K562 (cell line): ENCODE results near the gene ZNF787. TPM values are rescaled to one million over a fixed set of nuclear protein-coding genes. Genes with fewer than 3 reads are reported as not detected.

Experiments used
- ARID1B ChIP-seq: fragments of 450-650 bp; IDR thresholded peaks from 2 replicates; pipeline ENCODE4 v1.6.1; 2016; ENCODE audit warnings: antibody characterized with exemption, mild to moderate bottlenecking, inconsistent platforms
- ARNT ChIP-seq, 2 experiments: fragments of 450-650 bp; IDR thresholded peaks; 2 replicates each; pipeline ENCODE4 v1.6.1; 2016; ENCODE audit warnings: mild to moderate bottlenecking in 1 of 2
- CHCHD3 ChIP-seq: fragments of 250-450 bp; sonication (Bioruptor Pico); IDR thresholded peaks from 2 replicates; pipeline ENCODE4 v2.1.2; 2022; ENCODE audit warnings: mild to moderate bottlenecking
- CTCF ChIP-seq, 3 experiments: IDR thresholded peaks in 2 of 3; conservative IDR thresholded peaks in 1 of 3; 2 replicates each; pipeline ENCODE4 v1.5.1; 2011 to 2012; ENCODE audit warnings: low read length in 3 of 3, mild to moderate bottlenecking in 3 of 3, control low read depth in 2 of 3, improper control_type of control experiment in 1 of 3, inconsistent platforms in 1 of 3, low read depth in 1 of 3, mixed read lengths in 1 of 3, moderate library complexity in 1 of 3; ENCODE audit not compliant: insufficient read depth in 2 of 3
- E2F1 ChIP-seq: sonication (generic); formaldehyde crosslinking; IDR thresholded peaks from 2 replicates; pipeline ENCODE4 v1.8.1; 2023; ENCODE audit warnings: mild to moderate bottlenecking, missing genetic modification reagents, moderate library complexity
- LEF1 ChIP-seq: fragments of 450-650 bp; IDR thresholded peaks from 2 replicates; pipeline ENCODE4 v1.6.1; 2016; ENCODE audit warnings: mild to moderate bottlenecking
- MCM5 ChIP-seq: fragments of 450-650 bp; IDR thresholded peaks from 2 replicates; pipeline ENCODE4 v1.6.1; 2016; ENCODE audit warnings: low read depth
- MYBL2 ChIP-seq, 2 experiments: fragments of 450-650 bp in 1 of 2; sonication (generic) in 1 of 2; formaldehyde crosslinking in 1 of 2; IDR thresholded peaks; 2 replicates each; pipeline versions ENCODE4 v1.6.1 to v1.8.1; 2017 to 2022; ENCODE audit warnings: borderline replicate concordance in 1 of 2, inconsistent platforms in 1 of 2, low read depth in 1 of 2, mild to moderate bottlenecking in 1 of 2, missing genetic modification reagents in 1 of 2, moderate library complexity in 1 of 2
- NCOA4 ChIP-seq: fragments of 450-650 bp; IDR thresholded peaks from 2 replicates; pipeline ENCODE4 v1.6.1; 2018; ENCODE audit warnings: mild to moderate bottlenecking; ENCODE audit not compliant: partially characterized antibody
- RBM22 ChIP-seq: fragments of 200-400 bp; formaldehyde crosslinking; IDR thresholded peaks from 2 replicates; pipeline ENCODE4 v1.6.1; 2018; ENCODE audit warnings: low read length, low read depth; ENCODE audit not compliant: poor library complexity, severe bottlenecking
- SMAD2 ChIP-seq: fragments of 150-350 bp; IDR thresholded peaks from 2 replicates; pipeline ENCODE4 v1.6.1; 2014; ENCODE audit warnings: low read depth, mild to moderate bottlenecking, low read length
- SRSF9 ChIP-seq: fragments of 200-400 bp; formaldehyde crosslinking; IDR thresholded peaks from 2 replicates; pipeline ENCODE4 v1.6.1; 2017; ENCODE audit warnings: low read depth, low read length, borderline replicate concordance
- TEAD1 ChIP-seq, 2 experiments: fragments of 450-650 bp in 1 of 2; sonication (generic) in 1 of 2; formaldehyde crosslinking; IDR thresholded peaks; 2 replicates each; pipeline versions ENCODE4 v1.4.0 to v1.8.0; 2020 to 2022; ENCODE audit warnings: mild to moderate bottlenecking in 2 of 2, missing genetic modification reagents in 1 of 2
- UBTF ChIP-seq, 2 experiments: IDR thresholded peaks; 2 replicates each; pipeline ENCODE4 v1.6.1; 2012; ENCODE audit warnings: improper control_type of control experiment in 2 of 2, low read depth in 2 of 2, low read length in 2 of 2, borderline replicate concordance in 1 of 2
- ZNF197 ChIP-seq: fragments of 200-800 bp; sonication (Bioruptor generic); IDR thresholded peaks from 2 replicates; pipeline ENCODE4 v1.6.1; 2016; ENCODE audit warnings: low read depth, missing genetic modification characterization, missing compliant biosample characterization
- ZNF717 ChIP-seq: fragments of 250-450 bp; sonication (Bioruptor Pico); IDR thresholded peaks from 2 replicates; pipeline ENCODE4 v1.5.0; 2021
- polyA plus RNA-seq, 8 experiments: library from polyadenylated mRNA; depleted of rRNA in 4 of 8; stranded (reverse) in 5 of 8; unstranded in 3 of 8; fragments of >200 nt; fragmentation: Nextera tagmentation in 2 of 8; fragmentation: Illumina TruSeq in 1 of 8; extraction: Ambion mirVana in 2 of 8; extraction: Trizol in 1 of 8; gene quantifications; 2 replicates each; pipeline versions ENCODE4 v1.2.1 to v1.2.3, GENCODE V29; 2011 to 2014; ENCODE audit warnings: inconsistent platforms in 1 of 8, missing spikeins in 1 of 8
- total RNA-seq, 7 experiments: library from RNA; depleted of rRNA in 6 of 7; stranded (reverse); fragments of >200 nt in 6 of 7; fragmentation: Illumina TruSeq in 2 of 7; extraction: Trizol in 2 of 7; gene quantifications; 2 replicates each; pipeline versions ENCODE4 v1.2.1 to v1.2.3, GENCODE V29; 2011 to 2021; ENCODE audit warnings: low replicate concordance in 1 of 7
- TF ChIP-seq, protein P1 (sequence below): fragments of 450-650 bp; IDR thresholded peaks from one replicate; pipeline ENCODE4 v1.6.1; 2018; ENCODE audit warnings: mild to moderate bottlenecking, moderate library complexity; ENCODE audit not compliant: partially characterized antibody
- TF ChIP-seq, protein P2 (sequence below): fragments of 250-450 bp; sonication (Bioruptor Pico); IDR thresholded peaks from 2 replicates; pipeline ENCODE4 v1.8.0; 2022; ENCODE audit warnings: moderate library complexity, mild to moderate bottlenecking, inconsistent platforms
- TF ChIP-seq, protein P3 (sequence below): fragments of 450-650 bp; IDR thresholded peaks from 2 replicates; pipeline ENCODE4 v1.6.1; 2018; ENCODE audit warnings: mild to moderate bottlenecking, low read depth; ENCODE audit not compliant: partially characterized antibody

Gene ZNF787
- total and polyA plus RNA-seq, 9 of the 15 experiments (the other 6 are each of a cell fraction or from before 2014, with no cell fraction given) = 0.45 to 77.6 (median 7.3) TPM

GRCh38 chr19:56159009-56159559 is 38.0 kb upstream of the ZNF787 start (continued):
- TF ChIP-seq ARID1B (peak; percentile 26; the same call in 1 of the 2 replicates), UBTF (IDR thresholded peaks at IDR 0.05; ENCODE audit: borderline replicate concordance in 1 of 2, low read depth in 2 of 2, low read length in 2 of 2) (no peak), NCOA4 (no peak), E2F1 (CRISPR knock-in tag) (no peak), ZNF197 (CRISPR knock-in tag) (no peak), CHCHD3 (CRISPR knock-in tag) (no peak), ZNF717 (CRISPR knock-in tag) (no peak), ARNT (IDR thresholded peaks at IDR 0.05) (no peak), CTCF (IDR thresholded peaks at IDR 0.05 in 2 of 3, conservative IDR thresholded peaks at IDR 0.05 in 1 of 3; ENCODE audit: insufficient read depth in 2 of 3, low read depth in 1 of 3, low read length in 3 of 3) (no peak), SRSF9 (no peak), MYBL2 (IDR thresholded peaks at IDR 0.05; ENCODE audit: low read depth) (no peak), MYBL2 (CRISPR knock-in tag; IDR thresholded peaks at IDR 0.05; ENCODE audit: borderline replicate concordance) (no peak), TEAD1 (CRISPR knock-in tag; IDR thresholded peaks at IDR 0.05) (no peak), MCM5 (no peak), RBM22 (no peak), SMAD2 (no peak), LEF1 (peak; percentile 76; the same call in 1 of the 2 replicates)
- TF ChIP-seq, protein P1, sequence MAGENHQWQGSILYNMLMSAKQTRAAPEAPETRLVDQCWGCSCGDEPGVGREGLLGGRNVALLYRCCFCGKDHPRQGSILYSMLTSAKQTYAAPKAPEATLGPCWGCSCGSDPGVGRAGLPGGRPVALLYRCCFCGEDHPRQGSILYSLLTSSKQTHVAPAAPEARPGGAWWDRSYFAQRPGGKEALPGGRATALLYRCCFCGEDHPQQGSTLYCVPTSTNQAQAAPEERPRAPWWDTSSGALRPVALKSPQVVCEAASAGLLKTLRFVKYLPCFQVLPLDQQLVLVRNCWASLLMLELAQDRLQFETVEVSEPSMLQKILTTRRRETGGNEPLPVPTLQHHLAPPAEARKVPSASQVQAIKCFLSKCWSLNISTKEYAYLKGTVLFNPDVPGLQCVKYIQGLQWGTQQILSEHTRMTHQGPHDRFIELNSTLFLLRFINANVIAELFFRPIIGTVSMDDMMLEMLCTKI = no peak
- TF ChIP-seq, protein P2, sequence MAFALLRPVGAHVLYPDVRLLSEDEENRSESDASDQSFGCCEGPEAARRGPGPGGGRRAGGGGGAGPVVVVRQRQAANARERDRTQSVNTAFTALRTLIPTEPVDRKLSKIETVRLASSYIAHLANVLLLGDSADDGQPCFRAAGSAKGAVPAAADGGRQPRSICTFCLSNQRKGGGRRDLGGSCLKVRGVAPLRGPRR (CRISPR knock-in tag) = no peak
- TF ChIP-seq, protein P3, sequence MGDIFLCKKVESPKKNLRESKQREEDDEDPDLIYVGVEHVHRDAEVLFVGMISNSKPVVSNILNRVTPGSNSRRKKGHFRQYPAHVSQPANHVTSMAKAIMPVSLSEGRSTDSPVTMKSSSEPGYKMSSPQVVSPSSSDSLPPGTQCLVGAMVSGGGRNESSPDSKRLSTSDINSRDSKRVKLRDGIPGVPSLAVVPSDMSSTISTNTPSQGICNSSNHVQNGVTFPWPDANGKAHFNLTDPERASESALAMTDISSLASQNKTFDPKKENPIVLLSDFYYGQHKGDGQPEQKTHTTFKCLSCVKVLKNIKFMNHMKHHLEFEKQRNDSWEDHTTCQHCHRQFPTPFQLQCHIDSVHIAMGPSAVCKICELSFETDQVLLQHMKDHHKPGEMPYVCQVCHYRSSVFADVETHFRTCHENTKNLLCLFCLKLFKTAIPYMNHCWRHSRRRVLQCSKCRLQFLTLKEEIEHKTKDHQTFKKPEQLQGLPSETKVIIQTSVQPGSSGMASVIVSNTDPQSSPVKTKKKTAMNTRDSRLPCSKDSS = peak; percentile 54
